ENCODE data around the gene TMEM140. TPM values are rescaled to one million over a fixed set of nuclear protein-coding genes. Genes with fewer than 3 reads are reported as not detected.

TMEM140 gene
- total and polyA plus RNA-seq, 9 of the 15 experiments (the other 6 are each of a cell fraction or from before 2014, with no cell fraction given) = 0.03 to 0.82 (median 0.23) TPM

- TF ChIP-seq CHAMP1 (IDR thresholded peaks at IDR 0.05) (peak; percentile 71), RREB1 (CRISPR knock-in tag; IDR thresholded peaks at IDR 0.05) (no peak), MCM7 (IDR thresholded peaks at IDR 0.05) (0 out of 4 replicates have a peak, but pooled peaks of 1 of the 2 experiments have one; percentile 36), EHMT2 (IDR thresholded peaks at IDR 0.05) (peak; percentile 63; the same call in 1 of the 2 replicates), CBX5 (IDR thresholded peaks at IDR 0.05; ENCODE audit: borderline replicate concordance, low read depth) (peak; percentile 81; the same call in 1 of the 2 replicates), NBN (IDR thresholded peaks at IDR 0.05; ENCODE audit: low read depth) (0 out of 2 replicates have a peak, but pooled peaks have one; percentile 50), PKNOX1 (IDR thresholded peaks at IDR 0.05) (no peak), E2F5 (CRISPR knock-in tag; IDR thresholded peaks at IDR 0.05) (no peak), ZFP30 (CRISPR knock-in tag; IDR thresholded peaks at IDR 0.05; ENCODE audit: borderline replicate concordance) (0 out of 2 replicates have a peak, but pooled peaks have one; percentile 15), ZEB2 (IDR thresholded peaks at IDR 0.05) (peak; percentile 63)
- TF ChIP-seq, protein P1, sequence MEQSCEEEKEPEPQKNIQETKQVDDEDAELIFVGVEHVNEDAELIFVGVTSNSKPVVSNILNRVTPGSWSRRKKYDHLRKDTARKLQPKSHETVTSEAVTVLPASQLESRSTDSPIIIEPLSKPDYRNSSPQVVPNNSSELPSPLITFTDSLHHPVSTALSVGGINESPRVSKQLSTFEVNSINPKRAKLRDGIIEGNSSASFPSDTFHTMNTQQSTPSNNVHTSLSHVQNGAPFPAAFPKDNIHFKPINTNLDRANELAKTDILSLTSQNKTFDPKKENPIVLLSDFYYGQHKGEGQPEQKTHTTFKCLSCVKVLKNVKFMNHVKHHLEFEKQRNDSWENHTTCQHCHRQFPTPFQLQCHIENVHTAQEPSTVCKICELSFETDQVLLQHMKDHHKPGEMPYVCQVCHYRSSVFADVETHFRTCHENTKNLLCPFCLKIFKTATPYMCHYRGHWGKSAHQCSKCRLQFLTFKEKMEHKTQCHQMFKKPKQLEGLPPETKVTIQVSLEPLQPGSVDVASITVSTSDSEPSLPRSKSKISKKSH (CRISPR knock-in tag; IDR thresholded peaks at IDR 0.05) = peak; percentile 89
Measured at GRCh38 chr7:135156290-135156689, 8.4 kb downstream of the TMEM140 start (continued).

Data from K562 (cell line).